Caco-2 (cell line): ENCODE data around the gene EPPIN. TPM values are rescaled to one million over a fixed set of nuclear protein-coding genes. Genes with fewer than 3 reads are reported as not detected.
"Not testable (repeated sequence)": the region's sequence is repeated elsewhere in the genome, so short reads cannot be mapped to it uniquely, and the experiment has no call there.

Experiments used
- BruUV-seq: library from RNA; stranded (reverse); fragments of 400-500 nt; replicated peaks from 2 replicates; lab custom pipeline; 2021; lab: Mats Ljungman, UMichigan
- CTCF ChIA-PET: fragments of 300-600 bp; sonication (Branson Sonifier 250); formaldehyde crosslinking; loops from one replicate; lab custom pipeline; 2022; ENCODE audit warnings: antibody characterized with exemption; lab: Charles Lee
- POLR2A ChIA-PET: fragments of 300-600 bp; sonication (Branson Sonifier 250); formaldehyde crosslinking; loops from one replicate; lab custom pipeline; 2022; ENCODE audit warnings: antibody characterized with exemption; lab: Charles Lee
- DNase-seq, 2 experiments: peaks; one replicate each; pipeline versions ENCODE4 v3.0.0 to v3.0.0-alpha.2; 2020 to 2022
- H3K27me3 ChIP-seq: replicated peaks from 2 replicates; pipeline ENCODE4 v1.6.0; 2011; ENCODE audit warnings: low read length; ENCODE audit not compliant: control insufficient read depth, insufficient read depth
- H3K36me3 ChIP-seq: 2 replicates; pipeline ENCODE4 v1.5.1; 2011; ENCODE audit warnings: low read length; ENCODE audit not compliant: control insufficient read depth, insufficient read depth
- H3K4me1 ChIP-seq: fragments of 250-450 bp; sonication (Bioruptor Pico); 2 replicates; pipeline ENCODE4 v1.5.1; 2020; ENCODE audit warnings: mild to moderate bottlenecking
- H3K4me3 ChIP-seq: 2 replicates; pipeline ENCODE4 v1.5.1; 2011; ENCODE audit warnings: low read depth, mild to moderate bottlenecking, control low read depth, low read length
- H3K9me3 ChIP-seq: fragments of 250-450 bp; sonication (Bioruptor Pico); 2 replicates; pipeline ENCODE4 v1.5.1; 2020; ENCODE audit warnings: mild to moderate bottlenecking, moderate library complexity
- H3K27ac Mint-ChIP-seq: one replicate; pipeline ENCODE4 v1.8.0; 2022; ENCODE audit warnings: mixed read lengths; ENCODE audit not compliant: unreplicated experiment
- H3K27me3 Mint-ChIP-seq: one replicate; pipeline ENCODE4 v1.8.0; 2022; ENCODE audit warnings: mixed read lengths; ENCODE audit not compliant: insufficient read depth, unreplicated experiment
- H3K36me3 Mint-ChIP-seq: one replicate; pipeline ENCODE4 v1.8.0; 2022; ENCODE audit warnings: mild to moderate bottlenecking, mixed read lengths; ENCODE audit not compliant: insufficient read depth, unreplicated experiment
- H3K4me1 Mint-ChIP-seq: one replicate; pipeline ENCODE4 v1.8.0; 2022; ENCODE audit warnings: low read depth, mixed read lengths; ENCODE audit not compliant: unreplicated experiment
- H3K4me3 Mint-ChIP-seq: one replicate; pipeline ENCODE4 v1.8.0; 2022; ENCODE audit warnings: mild to moderate bottlenecking, moderate library complexity, mixed read lengths; ENCODE audit not compliant: unreplicated experiment
- H3K9me3 Mint-ChIP-seq: one replicate; pipeline ENCODE4 v1.8.0; 2022; ENCODE audit warnings: mixed read lengths; ENCODE audit not compliant: unreplicated experiment
- intact Hi-C: fragments of 100-400 bp; cut with micrococcal nuclease; formaldehyde crosslinking; loops from one replicate; pipeline ENCODE4 v1.10.0; 2022; ENCODE audit not compliant: unreplicated experiment
- total RNA-seq: library from RNA; stranded (reverse); gene quantifications from 2 replicates; pipeline ENCODE4 v1.2.3, GENCODE V29; 2022
- TF ChIP-seq, protein P1 (sequence below), 2 experiments: fragments of 200-600 bp in 1 of 2; IDR thresholded peaks; 1 replicate in 1 of 2; 2 replicates in 1 of 2; pipeline versions ENCODE4 v1.5.1 to v1.8.0; 2011 to 2022; ENCODE audit warnings: antibody characterized with exemption in 1 of 2, control low read depth in 1 of 2, inconsistent platforms in 1 of 2, low read depth in 1 of 2, low read length in 1 of 2, mild to moderate bottlenecking in 1 of 2, moderate library complexity in 1 of 2; ENCODE audit not compliant: insufficient read depth in 1 of 2, severe bottlenecking in 1 of 2, unreplicated experiment in 1 of 2

The EPPIN gene
- total RNA-seq, 1 experiment from 2014 or later = not detected

DNA sequence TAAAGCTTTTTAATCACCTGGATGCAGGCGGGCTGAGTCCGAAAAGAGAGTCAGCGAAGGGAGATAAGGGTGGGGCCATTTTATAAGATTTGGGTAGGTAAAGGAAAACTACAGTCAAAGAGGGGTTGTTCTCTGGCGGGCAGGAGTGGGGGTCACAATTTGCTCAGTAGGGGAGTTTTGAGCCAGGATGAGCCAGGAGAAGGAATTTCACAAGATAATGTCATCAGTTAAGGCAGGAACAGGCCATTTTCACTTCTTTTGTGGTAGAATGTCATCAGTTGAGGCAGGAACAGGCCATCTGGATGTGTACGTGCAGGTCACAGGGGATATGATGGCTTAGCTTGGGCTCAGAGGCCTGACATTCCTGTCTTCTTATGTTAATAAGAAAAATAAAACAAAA, 37.1 kb upstream of the EPPIN start:
- H3K4me1 Mint-ChIP-seq, H3K27me3 ChIP-seq, intact Hi-C loops, H3K9me3 Mint-ChIP-seq, H3K36me3 ChIP-seq, DNase-seq, H3K4me3 ChIP-seq, POLR2A ChIA-PET, H3K27me3 Mint-ChIP-seq, H3K27ac Mint-ChIP-seq, H3K4me3 Mint-ChIP-seq, H3K4me1 ChIP-seq, H3K9me3 ChIP-seq, H3K36me3 Mint-ChIP-seq, BruUV-seq: not testable (repeated sequence)
- CTCF ChIA-PET = interaction anchor here (0.6 kb wide), 1 partner anchor 215 kb away, joined by 4 read pairs; no protein-coding TSS in a partner anchor

DNA sequence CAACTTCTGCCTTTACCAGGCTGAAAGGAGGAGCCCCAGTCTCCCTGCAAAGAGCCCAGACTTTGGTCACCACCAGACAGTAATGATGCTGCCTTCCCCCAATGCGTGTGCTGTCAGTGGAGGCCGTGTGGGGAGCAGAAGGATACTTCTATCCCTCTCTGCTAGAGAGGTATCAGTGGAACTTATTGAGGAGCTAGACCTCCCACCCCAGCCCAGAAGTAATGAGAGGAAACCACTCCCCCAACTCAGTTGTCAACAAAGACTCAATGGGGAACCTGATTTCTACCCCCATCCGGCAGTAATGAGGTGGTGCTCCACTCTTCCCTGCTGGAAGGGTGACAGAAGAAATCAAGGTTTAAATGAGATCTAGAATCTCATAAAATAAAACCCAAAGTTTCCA, 36.3 kb upstream of the EPPIN start:
- peaks cover 7% of the 10 kb centered on the region for H3K4me1 Mint-ChIP-seq
- Histone ChIP-seq H3K36me3 (no peaks in the 10 kb centered on the region), H3K9me3 (no peaks in the 10 kb centered on the region), H3K4me3 (no peak overlapping the region), H3K27me3 (no peaks in the 10 kb centered on the region), H3K4me1 (peaks cover 7% of the 10 kb centered on the region)
- ChIA-PET CTCF (interaction anchor here (0.6 kb wide), 1 partner anchor 187 kb away, joined by 3 read pairs; no protein-coding TSS in a partner anchor), POLR2A (no interaction called here)
- TF ChIP-seq, protein P1, sequence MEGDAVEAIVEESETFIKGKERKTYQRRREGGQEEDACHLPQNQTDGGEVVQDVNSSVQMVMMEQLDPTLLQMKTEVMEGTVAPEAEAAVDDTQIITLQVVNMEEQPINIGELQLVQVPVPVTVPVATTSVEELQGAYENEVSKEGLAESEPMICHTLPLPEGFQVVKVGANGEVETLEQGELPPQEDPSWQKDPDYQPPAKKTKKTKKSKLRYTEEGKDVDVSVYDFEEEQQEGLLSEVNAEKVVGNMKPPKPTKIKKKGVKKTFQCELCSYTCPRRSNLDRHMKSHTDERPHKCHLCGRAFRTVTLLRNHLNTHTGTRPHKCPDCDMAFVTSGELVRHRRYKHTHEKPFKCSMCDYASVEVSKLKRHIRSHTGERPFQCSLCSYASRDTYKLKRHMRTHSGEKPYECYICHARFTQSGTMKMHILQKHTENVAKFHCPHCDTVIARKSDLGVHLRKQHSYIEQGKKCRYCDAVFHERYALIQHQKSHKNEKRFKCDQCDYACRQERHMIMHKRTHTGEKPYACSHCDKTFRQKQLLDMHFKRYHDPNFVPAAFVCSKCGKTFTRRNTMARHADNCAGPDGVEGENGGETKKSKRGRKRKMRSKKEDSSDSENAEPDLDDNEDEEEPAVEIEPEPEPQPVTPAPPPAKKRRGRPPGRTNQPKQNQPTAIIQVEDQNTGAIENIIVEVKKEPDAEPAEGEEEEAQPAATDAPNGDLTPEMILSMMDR (IDR thresholded peaks at IDR 0.05; ENCODE audit: insufficient read depth in 1 of 2, low read depth in 1 of 2, low read length in 1 of 2, severe bottlenecking in 1 of 2, unreplicated experiment in 1 of 2) = no peak
- no peak overlapping the region for H3K27ac Mint-ChIP-seq
- intact Hi-C loops = no loop called here
- no TSS peak for BruUV-seq
- H3K9me3 Mint-ChIP-seq = no peaks in the 10 kb centered on the region
- no peaks in the 10 kb centered on the region for H3K36me3 Mint-ChIP-seq
- no peak overlapping the region for H3K4me3 Mint-ChIP-seq
- no peak for DNase-seq
- no peaks in the 10 kb centered on the region for H3K27me3 Mint-ChIP-seq

DNA sequence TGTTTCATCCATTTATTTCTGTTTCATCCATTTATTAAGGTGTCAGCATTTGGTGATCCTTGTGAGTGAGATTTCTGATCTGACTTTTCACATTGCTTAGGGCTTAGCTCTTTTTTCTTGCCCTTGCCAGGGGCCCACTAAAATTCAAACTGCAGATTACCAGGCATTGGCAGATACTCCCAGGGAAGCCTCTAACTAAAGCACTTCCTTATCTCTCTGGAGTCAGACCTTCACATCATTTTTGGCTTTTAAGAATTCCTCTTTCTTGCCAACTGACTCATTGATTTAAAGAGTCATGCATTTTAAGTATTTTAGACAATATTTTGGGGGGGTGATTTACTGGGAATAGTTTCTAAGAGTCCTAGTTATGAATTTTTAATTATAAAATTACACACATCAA, 34.5 kb upstream of the EPPIN start:
- TF ChIP-seq, protein P1 (IDR thresholded peaks at IDR 0.05; ENCODE audit: insufficient read depth in 1 of 2, low read depth in 1 of 2, low read length in 1 of 2, severe bottlenecking in 1 of 2, unreplicated experiment in 1 of 2) = no peak
- ChIA-PET CTCF (no interaction called here), POLR2A (no interaction called here)
- intact Hi-C loops = no loop called here
- no peak overlapping the region for H3K27ac Mint-ChIP-seq
- Histone ChIP-seq H3K4me1 (peaks cover 14% of the 10 kb centered on the region), H3K4me3 (no peak overlapping the region), H3K9me3 (no peaks in the 10 kb centered on the region), H3K36me3 (no peaks in the 10 kb centered on the region), H3K27me3 (no peaks in the 10 kb centered on the region)
- H3K36me3 Mint-ChIP-seq = peaks cover 4% of the 10 kb centered on the region
- H3K4me3 Mint-ChIP-seq = no peak overlapping the region
- H3K27me3 Mint-ChIP-seq = no peaks in the 10 kb centered on the region
- H3K4me1 Mint-ChIP-seq = peaks cover 11% of the 10 kb centered on the region
- no TSS peak for BruUV-seq
- no peak for DNase-seq
- H3K9me3 Mint-ChIP-seq = no peaks in the 10 kb centered on the region
